Gastrocnemius medialis (tissue), 4 donors: ENCODE results near the gene MYEF2.

Experiments used
- CTCF ChIP-seq, 5 experiments: fragments of 450-650 bp in 3 of 5; fragments of 200-600 bp in 2 of 5; sonication (generic) in 2 of 5; IDR thresholded peaks in 4 of 5; conservative IDR thresholded peaks in 1 of 5; 1 replicate in 4 of 5; 2 replicates in 1 of 5; pipeline ENCODE4 v1.5.1; 2016 to 2019; ENCODE audit warnings: antibody characterized with exemption in 5 of 5, mild to moderate bottlenecking in 3 of 5, moderate library complexity in 3 of 5
- POLR2A ChIP-seq, 2 donors: fragments of 450-650 bp; IDR thresholded peaks; one replicate each; pipeline ENCODE4 v1.6.1; 2017; ENCODE audit warnings: antibody characterized with exemption in 2 of 2, mild to moderate bottlenecking in 2 of 2, moderate library complexity in 2 of 2

GRCh38 chr15:48168616-48169015, 9.5 kb downstream of the MYEF2 start:
- TF ChIP-seq CTCF (IDR thresholded peaks at IDR 0.05 in 4 of 5, conservative IDR thresholded peaks at IDR 0.05 in 1 of 5): no peak
- no peak for TF ChIP-seq POLR2A (IDR thresholded peaks at IDR 0.05)
